Spleen (tissue), 7 donors: ENCODE data around the gene FASN.

Source experiments
- POLR2A ChIP-seq, 3 donors: fragments of 450-650 bp; IDR thresholded peaks; one replicate each; pipeline ENCODE4 v1.5.1; 2017; ENCODE audit warnings: antibody characterized with exemption in 3 of 3, mild to moderate bottlenecking in 1 of 3
- TF ChIP-seq, protein P1 (sequence below), 11 experiments: fragments of 200-600 bp in 7 of 11; fragments of 450-650 bp in 4 of 11; sonication (generic) in 4 of 11; IDR thresholded peaks in 8 of 11; conservative IDR thresholded peaks in 3 of 11; 1 replicate in 7 of 11; 2 replicates in 4 of 11; pipeline versions ENCODE4 v1.4.0 to v1.8.0; 2016 to 2021; ENCODE audit warnings: antibody characterized with exemption in 11 of 11, inconsistent platforms in 4 of 11, mild to moderate bottlenecking in 1 of 11
- donor health status: DM: no; HTN: no; CAD: no; lungs with moderate emphysema.
- donor health status: DM: no; HTN: no; CAD: no.
- donor health status: DM: no; HTN: no; CAD: no.

DNA sequence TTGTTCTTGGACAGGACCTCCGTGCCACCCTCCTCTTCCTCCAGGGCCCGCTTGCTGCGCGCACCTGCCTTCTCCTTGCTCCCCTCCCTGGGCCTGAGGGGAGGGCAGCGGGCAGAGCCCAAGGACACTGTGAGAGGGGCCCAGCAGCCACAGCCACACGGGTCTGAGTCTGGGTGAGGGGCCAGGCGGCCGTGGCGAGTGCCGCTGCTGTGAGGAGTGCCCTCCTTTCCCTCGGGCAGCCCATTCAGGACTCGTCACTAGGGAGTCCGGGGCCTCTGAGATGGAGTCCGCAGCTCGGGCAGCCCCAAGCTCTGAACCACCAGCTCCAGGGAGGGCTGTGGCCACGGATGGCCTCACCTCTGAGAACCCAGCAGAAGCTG lies 38.0 kb downstream of the FASN start:
- TF ChIP-seq, protein P1, sequence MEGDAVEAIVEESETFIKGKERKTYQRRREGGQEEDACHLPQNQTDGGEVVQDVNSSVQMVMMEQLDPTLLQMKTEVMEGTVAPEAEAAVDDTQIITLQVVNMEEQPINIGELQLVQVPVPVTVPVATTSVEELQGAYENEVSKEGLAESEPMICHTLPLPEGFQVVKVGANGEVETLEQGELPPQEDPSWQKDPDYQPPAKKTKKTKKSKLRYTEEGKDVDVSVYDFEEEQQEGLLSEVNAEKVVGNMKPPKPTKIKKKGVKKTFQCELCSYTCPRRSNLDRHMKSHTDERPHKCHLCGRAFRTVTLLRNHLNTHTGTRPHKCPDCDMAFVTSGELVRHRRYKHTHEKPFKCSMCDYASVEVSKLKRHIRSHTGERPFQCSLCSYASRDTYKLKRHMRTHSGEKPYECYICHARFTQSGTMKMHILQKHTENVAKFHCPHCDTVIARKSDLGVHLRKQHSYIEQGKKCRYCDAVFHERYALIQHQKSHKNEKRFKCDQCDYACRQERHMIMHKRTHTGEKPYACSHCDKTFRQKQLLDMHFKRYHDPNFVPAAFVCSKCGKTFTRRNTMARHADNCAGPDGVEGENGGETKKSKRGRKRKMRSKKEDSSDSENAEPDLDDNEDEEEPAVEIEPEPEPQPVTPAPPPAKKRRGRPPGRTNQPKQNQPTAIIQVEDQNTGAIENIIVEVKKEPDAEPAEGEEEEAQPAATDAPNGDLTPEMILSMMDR (IDR thresholded peaks at IDR 0.05 in 8 of 11, conservative IDR thresholded peaks at IDR 0.05 in 3 of 11): no peak
- TF ChIP-seq POLR2A (IDR thresholded peaks at IDR 0.05): no peak
